Measurements from ENCODE around the gene GIT2.
"Not testable (repeated sequence)": the region's sequence is repeated elsewhere in the genome, so short reads cannot be mapped to it uniquely, and the experiment has no call there.

GIT2 gene

DNA sequence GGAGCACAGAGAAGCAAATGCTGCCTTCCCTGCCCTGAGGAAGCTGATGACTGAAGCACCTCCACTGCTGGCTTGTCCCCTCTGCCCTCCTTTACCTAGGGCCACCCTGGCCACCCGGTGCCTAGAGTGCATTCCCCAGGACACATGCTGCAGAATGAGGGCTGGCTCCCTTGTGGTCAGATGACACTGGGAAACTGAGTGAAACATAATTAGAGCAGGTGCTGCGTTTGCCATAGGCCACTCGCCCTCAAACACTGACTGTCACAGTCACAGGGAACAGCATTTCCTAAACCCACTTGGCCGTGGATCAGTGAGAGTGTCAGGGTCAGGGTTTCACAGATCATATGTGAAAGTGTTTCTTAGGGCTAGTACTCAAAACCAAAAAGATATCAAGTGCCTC is 80.1 kb downstream of the GIT2 start:
- DNase-seq, result no peak

DNA sequence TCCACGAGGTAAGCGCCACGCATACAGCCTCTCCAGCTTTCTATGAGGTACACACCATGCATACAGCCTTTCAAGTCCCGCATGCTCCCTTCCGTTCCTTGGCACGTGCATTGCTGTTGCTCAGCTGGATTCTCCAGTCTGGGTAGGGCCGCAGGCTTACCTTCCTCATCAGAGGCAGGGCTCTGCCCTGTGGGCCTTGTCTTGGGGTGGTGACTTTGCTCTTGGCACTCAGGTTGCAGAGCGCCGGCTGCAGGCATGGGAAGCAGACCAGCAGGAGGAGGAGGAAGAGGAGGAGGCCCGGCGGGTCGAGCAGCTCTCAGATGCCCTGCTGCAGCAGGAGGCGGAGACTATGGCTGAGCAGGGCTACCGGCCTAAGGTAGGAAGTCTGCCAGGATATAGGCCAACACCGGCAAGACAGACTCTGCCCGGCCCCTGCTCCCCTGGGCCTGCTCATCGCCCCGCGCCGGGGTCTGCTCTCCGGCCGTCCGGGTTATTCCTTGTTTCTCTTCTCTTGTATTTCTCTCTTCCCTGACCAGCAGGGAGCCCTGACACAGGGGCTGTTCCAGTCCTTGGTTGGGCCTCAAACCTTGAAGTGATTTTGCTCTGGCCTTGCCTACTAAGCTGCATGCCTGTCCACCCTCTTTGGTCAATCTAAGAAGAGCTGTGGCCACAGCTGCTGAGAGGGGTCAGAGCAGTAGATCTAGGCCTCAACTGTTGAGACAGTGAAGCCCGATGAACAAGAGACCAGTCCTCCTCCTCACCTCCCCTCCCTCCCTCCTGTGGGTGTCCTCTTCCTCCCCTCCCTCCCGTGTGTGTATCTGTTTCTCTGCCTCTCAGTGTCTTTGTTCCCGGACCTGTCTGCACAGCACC is 80.8 kb downstream of the GIT2 start:
- DNase-seq, result no peak

- DNase-seq, result no peak
These were observed 81.7 kb downstream of the GIT2 start for GRCh38 chr12:109914461-109914860.

GRCh38 chr12:109912855-109913321 is 83.3 kb downstream of the GIT2 start:
- DNase-seq, result no peak

GRCh38 chr12:109910969-109911348 is 85.2 kb downstream of the GIT2 start:
- peak; percentile 14 for DNase-seq

- no peak for DNase-seq
These were observed 85.8 kb downstream of the GIT2 start for GRCh38 chr12:109910254-109910968.

DNA sequence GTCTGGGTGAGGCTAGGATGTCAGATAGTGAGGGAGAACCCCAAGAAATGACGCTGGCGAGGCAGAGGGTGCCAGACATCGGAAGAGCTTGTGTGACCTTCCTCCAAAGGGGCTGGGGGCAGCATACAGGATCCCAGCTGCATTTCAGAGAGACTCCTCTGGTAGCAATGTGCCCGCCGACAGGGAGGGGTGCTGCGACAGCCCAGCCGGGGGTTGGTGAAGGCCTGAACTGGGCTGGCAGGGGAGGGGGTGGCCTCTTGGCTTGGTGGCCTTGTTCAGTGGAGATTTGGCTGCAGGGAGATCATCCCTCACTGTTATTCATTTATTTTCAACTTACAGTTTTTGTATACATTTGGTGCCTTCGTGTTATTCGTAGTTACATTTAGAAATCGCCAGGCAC is 90.9 kb downstream of the GIT2 start:
- no peak for DNase-seq

- no peak for DNase-seq
These were observed 93.2 kb downstream of the GIT2 start for GRCh38 chr12:109902891-109903418.

- DNase-seq, result no peak
These were observed 95.2 kb downstream of the GIT2 start for GRCh38 chr12:109900752-109901580.

DNA sequence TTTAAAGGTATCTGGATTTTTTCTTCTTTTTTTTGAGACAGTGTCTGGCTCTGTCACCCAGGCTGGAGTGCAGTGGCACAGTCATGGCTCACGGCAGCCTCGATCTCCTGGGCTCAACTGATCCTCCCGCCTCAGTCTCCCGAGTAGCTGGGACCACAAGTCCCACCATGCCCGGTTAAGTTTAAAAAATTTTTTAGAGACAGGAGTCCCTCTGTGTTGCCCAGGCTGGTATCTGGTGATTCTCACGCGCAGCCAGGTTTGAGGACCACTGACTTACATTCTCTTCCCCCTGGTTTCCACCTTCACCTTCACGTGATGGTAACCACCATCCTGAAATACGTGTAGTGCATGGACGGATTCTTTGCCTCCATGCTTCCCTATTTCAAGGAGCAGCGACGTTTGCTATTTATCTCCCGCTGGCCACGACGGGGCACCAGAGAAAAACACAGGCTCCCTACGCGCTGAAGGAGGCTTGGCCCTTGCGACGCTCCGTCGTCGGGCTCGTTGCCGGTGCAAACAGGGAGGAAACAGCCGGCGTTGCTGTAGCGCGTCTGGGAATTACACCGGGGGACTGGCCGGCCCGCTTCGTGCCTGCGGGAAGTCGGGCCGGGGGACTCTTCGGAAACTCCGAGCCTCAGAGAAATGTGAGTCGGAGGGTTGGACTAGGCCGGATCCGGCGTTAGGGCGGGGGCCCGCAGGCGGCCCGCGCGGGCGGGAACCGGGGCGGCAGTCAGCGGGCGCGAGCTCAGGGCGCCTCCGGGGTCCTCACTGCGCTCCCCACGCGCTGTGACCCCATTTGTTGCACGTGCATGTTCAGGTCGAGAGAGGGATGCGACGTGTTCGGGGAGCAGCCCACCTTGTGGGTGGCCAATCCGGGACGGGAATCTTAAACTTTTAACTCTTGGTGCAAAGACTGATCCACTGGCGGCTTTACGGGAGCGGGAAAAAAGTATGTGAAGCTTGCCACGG is 96.1 kb downstream of the GIT2 start, which contains the start of gene TCHP:
Gene TCHP, plus strand, starts transcription at position 492 of the 969 bp plus-strand sequence. CDS start 2,753 bp downstream, outside the sequence.
- DNase-seq, result peak; percentile 87

DNA sequence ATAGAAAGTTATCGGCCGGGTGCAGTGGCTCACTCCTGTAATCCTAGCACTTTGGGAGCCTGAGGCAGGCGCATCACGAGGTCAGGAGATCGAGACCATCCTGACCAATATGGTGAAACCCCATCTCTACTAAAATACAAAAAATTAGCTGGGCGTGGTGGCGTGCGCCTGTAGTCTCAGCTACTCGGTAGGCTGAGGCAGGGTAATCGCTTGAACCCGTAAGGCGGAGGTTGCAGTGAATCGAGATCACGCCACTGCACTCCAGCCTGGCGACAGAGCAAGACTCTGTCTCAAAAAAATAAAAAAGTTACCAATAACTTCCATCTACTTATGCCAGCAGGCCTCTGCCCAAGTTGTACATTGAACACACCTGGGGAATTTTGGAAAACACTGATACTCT is 96.8 kb downstream of the GIT2 start:
- not testable (repeated sequence) for DNase-seq

DNA sequence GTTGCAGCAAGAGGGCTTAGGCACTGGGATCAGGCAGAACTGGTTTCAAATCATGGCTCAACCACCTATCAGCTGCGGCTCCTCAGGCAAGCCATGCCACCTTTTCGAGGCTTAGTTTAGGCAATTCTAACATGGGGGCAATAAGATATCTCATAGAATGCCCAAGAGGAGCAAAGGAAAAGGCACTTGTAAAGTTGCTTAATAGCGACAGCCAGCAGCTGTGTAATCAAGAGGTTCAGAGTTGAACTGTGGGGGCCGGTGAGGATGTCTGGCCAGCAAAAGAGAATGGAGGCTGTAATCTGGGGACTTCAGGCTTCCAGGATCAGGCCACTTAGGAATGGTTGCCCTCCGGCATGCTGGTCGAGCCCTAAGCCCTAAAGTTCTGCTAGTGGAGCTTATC is 99.1 kb downstream of the GIT2 start:
- DNase-seq, result no peak

DNA sequence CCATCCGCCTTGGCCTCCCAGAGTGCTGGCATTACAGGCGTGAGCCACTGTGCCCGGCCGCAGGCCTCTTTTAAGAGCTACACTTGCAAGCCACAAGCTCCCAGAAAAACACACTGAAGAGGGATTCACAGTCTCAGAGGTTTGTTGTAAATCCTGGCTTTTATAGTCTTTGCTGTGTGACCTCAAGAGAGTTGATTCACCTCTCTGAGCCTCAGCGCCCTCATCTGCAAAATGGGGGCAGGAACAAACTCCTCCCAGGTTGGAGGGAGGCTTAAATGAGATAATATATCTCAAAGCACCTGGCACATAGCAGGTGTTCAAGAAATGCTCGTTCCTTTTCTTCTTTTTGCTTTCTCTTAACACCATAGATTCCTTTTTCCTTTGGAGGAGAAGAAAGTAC is 100.0 kb downstream of the GIT2 start:
- DNase-seq, result no peak

GRCh38 chr12:109894939-109895338 is 101.2 kb downstream of the GIT2 start:
- DNase-seq, result no peak

DNA sequence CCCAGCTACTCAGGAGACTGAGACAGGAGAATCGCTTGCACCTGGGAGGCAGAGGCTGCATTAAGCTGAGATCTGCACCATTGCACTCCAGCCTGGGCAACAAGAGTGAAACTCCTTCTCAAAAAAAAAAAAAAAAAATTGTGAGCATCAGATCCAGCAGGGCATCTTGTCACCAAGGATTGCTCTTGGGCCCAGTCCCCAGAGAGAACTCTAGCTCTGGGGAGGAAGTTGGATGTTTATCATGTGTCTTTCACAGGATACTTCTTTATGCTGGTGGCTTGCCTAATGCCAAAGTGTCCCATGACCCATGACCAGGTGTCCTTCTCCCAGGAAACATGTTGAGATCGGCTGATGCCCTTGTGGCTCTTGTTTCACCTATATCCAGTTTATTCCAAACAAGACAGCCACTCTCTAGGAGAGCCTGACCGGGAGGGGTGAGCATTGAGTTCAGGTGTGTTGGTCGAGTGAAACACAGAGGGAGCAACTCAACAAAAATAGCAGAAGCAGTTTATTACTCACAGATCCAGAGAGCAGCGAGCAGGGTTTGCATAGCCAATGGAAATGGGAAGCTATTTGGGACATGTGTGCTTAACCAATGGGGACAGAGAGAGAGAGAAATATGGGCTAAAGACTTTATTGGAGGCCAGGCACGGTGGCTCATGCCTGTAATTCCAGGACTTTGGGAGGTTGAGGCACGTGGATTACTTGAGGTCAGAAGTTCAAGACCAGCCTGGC is 102.7 kb downstream of the GIT2 start:
- peak; percentile 11 for DNase-seq

GRCh38 chr12:109892748-109893147 is 103.4 kb downstream of the GIT2 start:
- no peak for DNase-seq

GRCh38 chr12:109892165-109892715 is 103.9 kb downstream of the GIT2 start:
- no peak for DNase-seq

DNA sequence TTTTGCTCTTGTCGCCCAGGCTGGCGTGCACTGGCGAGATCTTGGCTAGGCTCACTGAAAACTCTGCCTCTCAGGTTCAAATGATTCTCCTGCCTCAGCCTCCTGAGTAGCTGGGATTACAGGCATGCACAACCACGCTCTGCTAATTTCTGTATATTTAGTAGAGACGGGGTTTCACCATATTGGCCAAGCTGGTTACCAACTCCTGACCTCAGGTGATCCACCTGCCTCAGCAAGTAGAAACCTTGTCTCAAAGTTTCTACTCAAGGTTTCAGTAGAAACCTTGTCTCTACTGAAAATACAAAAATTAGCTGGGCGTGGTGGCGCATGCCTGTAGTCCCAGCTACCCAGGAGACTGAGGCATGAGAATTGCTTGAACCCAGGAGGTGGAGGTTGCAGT is 104.4 kb downstream of the GIT2 start:
- not testable (repeated sequence) for DNase-seq

DNA sequence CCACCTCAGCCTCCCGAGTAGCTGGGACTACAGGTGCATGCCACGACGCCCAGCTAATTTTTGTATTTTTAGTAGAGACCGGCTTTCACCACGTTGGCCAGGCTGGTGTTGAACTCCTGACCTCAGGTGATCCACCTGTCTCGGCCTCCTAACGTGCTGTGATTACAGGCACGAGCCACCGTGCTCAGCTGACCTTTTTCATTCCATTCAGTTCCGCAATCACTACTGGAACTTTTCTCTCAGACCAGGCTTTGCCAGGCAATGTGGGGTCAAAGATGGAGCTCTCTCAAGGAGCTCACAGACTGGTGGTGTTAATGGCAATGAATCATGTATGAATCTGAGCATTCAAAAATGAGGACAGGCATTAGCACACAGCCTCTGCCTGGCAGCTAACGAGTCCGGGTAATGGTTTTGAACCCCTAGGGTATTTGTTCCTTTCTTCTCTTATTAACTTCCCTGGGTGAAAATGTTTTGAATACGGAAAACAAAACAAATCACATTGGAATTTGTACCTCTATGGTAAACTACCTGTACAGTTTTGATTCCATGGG is 105.5 kb downstream of the GIT2 start:
- no peak for DNase-seq

All from MV-4-11 (cell line).